ENCODE measurements around the gene SNAPC4. TPM values are rescaled to one million over a fixed set of nuclear protein-coding genes. Genes with fewer than 3 reads are reported as not detected.
A peak's percentile ranks its signal among the peaks of the same experiment; 100 is the strongest.

SNAPC4 gene
- total RNA-seq, 1 experiment from 2014 or later, result 10.8 TPM

DNA sequence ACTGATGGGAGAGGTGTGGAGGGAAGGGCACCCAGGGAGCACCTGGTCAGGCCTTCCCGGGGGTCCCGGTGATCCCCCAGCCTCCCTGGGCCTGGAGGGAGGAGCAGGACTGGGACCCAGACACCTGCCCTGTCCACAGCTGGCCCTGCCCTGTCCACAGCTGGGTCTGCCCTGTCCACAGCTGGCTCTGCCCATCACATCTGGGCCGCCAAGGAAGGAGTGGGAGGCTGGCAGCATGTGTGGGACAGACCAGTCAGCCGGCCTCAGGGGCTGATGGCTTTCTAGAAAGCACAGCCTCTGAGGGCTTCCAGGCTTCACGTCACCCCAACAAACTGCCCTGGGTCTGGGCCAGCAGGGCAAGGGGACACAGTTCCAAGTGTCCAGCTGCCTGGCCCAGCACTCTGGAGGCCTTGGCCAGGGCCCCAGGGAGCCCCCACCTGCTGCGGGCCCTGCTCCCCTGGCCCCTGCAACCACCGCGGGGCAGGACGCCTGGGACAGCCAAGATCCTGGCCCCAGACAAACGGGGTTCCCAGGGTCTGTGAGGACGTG is 48.6 kb downstream of the SNAPC4 start:
- no peak for DNase-seq (ENCODE audit: low read depth, low spot score)
- TF ChIP-seq, protein P1, sequence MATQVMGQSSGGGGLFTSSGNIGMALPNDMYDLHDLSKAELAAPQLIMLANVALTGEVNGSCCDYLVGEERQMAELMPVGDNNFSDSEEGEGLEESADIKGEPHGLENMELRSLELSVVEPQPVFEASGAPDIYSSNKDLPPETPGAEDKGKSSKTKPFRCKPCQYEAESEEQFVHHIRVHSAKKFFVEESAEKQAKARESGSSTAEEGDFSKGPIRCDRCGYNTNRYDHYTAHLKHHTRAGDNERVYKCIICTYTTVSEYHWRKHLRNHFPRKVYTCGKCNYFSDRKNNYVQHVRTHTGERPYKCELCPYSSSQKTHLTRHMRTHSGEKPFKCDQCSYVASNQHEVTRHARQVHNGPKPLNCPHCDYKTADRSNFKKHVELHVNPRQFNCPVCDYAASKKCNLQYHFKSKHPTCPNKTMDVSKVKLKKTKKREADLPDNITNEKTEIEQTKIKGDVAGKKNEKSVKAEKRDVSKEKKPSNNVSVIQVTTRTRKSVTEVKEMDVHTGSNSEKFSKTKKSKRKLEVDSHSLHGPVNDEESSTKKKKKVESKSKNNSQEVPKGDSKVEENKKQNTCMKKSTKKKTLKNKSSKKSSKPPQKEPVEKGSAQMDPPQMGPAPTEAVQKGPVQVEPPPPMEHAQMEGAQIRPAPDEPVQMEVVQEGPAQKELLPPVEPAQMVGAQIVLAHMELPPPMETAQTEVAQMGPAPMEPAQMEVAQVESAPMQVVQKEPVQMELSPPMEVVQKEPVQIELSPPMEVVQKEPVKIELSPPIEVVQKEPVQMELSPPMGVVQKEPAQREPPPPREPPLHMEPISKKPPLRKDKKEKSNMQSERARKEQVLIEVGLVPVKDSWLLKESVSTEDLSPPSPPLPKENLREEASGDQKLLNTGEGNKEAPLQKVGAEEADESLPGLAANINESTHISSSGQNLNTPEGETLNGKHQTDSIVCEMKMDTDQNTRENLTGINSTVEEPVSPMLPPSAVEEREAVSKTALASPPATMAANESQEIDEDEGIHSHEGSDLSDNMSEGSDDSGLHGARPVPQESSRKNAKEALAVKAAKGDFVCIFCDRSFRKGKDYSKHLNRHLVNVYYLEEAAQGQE (IDR thresholded peaks at IDR 0.05; ENCODE audit: insufficient read depth in 1 of 2, low read depth in 2 of 2, low read length in 1 of 2), result no peak
- no peak for TF ChIP-seq TCF7L2 (IDR thresholded peaks at IDR 0.05; ENCODE audit: low read depth, low read length)
- TF ChIP-seq SIN3A (IDR thresholded peaks at IDR 0.05; ENCODE audit: borderline replicate concordance, insufficient read depth, low read depth, low read length), result no peak
- TF ChIP-seq POLR2AphosphoS5 (IDR thresholded peaks at IDR 0.05; ENCODE audit: low read depth, low read length), result no peak
- TF ChIP-seq, protein P2, sequence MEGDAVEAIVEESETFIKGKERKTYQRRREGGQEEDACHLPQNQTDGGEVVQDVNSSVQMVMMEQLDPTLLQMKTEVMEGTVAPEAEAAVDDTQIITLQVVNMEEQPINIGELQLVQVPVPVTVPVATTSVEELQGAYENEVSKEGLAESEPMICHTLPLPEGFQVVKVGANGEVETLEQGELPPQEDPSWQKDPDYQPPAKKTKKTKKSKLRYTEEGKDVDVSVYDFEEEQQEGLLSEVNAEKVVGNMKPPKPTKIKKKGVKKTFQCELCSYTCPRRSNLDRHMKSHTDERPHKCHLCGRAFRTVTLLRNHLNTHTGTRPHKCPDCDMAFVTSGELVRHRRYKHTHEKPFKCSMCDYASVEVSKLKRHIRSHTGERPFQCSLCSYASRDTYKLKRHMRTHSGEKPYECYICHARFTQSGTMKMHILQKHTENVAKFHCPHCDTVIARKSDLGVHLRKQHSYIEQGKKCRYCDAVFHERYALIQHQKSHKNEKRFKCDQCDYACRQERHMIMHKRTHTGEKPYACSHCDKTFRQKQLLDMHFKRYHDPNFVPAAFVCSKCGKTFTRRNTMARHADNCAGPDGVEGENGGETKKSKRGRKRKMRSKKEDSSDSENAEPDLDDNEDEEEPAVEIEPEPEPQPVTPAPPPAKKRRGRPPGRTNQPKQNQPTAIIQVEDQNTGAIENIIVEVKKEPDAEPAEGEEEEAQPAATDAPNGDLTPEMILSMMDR (IDR thresholded peaks at IDR 0.05), result no peak
- Histone ChIP-seq H3K9me3 (ENCODE audit: control insufficient read depth, insufficient read depth, low read depth, low read length) (no peaks in the 10 kb centered on the region), H3K4me3 (ENCODE audit: low read depth in 2 of 2, low read length in 2 of 2) (peak overlapping the region in 1 of 2 experiments; percentile 7; a peak in 1 of 4 replicates), H3K27ac (ENCODE audit: low read length) (no peak overlapping the region), H3K36me3 (ENCODE audit: control insufficient read depth, insufficient read depth, low read length) (no peaks in the 10 kb centered on the region), H3K27me3 (ENCODE audit: control insufficient read depth, insufficient read depth, low read length) (no peaks in the 10 kb centered on the region), H3K4me1 (ENCODE audit: control insufficient read depth, insufficient read depth, low read length) (peaks cover 19% of the 10 kb centered on the region)
- in situ Hi-C loops (cut with HindIII; ENCODE audit: low pct_unique_long_range_greater_than_20kb, low sequenced_read_pairs) (no loop called here), intact Hi-C loops (cut with micrococcal nuclease; ENCODE audit: unreplicated experiment) (no loop called here)
- no peak for ATAC-seq
- BruUV-seq (replicated peaks), result no TSS peak
- POLR2A ChIA-PET, result no interaction called here
- CTCF ChIA-PET, result no interaction called here

Other genes starting within 250 kb of the SNAPC4 start
- 0.13 TPM for gene LHX3, start 195.0 kb downstream of the SNAPC4 start, total RNA-seq (2021; ENCODE audit: unreplicated experiment)
- gene QSOX2, start 154.4 kb downstream of the SNAPC4 start, total RNA-seq (2021; ENCODE audit: unreplicated experiment), result 40.0 TPM
- not detected for gene CCDC187, start 96.1 kb downstream of the SNAPC4 start, total RNA-seq (2021; ENCODE audit: unreplicated experiment)
- gene GPSM1, start 72.6 kb downstream of the SNAPC4 start, total RNA-seq (2021; ENCODE audit: unreplicated experiment), result 14.2 TPM
- 26.5 TPM for gene DNLZ, start 36.4 kb downstream of the SNAPC4 start, total RNA-seq (2021; ENCODE audit: unreplicated experiment)
- 1.7 TPM for gene CARD9, start 26.5 kb downstream of the SNAPC4 start, total RNA-seq (2021; ENCODE audit: unreplicated experiment)
- 90.8 TPM for gene ENTR1, start 10.4 kb upstream of the SNAPC4 start, total RNA-seq (2021; ENCODE audit: unreplicated experiment)
- 60.9 TPM for gene PMPCA, start 10.5 kb upstream of the SNAPC4 start, total RNA-seq (2021; ENCODE audit: unreplicated experiment)
- gene INPP5E, start 39.7 kb upstream of the SNAPC4 start, total RNA-seq (2021; ENCODE audit: unreplicated experiment), result 14.1 TPM
- gene SEC16A, start 82.9 kb upstream of the SNAPC4 start, total RNA-seq (2021; ENCODE audit: unreplicated experiment), result 76.5 TPM
- 13.4 TPM for gene NOTCH1, start 145.9 kb upstream of the SNAPC4 start, total RNA-seq (2021; ENCODE audit: unreplicated experiment)